Midbrain (tissue), 1 donor: ENCODE measurements around the gene LRRC31.

ENCODE experiments used
- DNase-seq: peaks from one replicate; lab custom pipeline; 2025; lab: John Stamatoyannopoulos, UW

LRRC31 gene

GRCh38 chr3:169813278-169813677, 56.5 kb downstream of the LRRC31 start:
- DNase-seq: no peak

DNA sequence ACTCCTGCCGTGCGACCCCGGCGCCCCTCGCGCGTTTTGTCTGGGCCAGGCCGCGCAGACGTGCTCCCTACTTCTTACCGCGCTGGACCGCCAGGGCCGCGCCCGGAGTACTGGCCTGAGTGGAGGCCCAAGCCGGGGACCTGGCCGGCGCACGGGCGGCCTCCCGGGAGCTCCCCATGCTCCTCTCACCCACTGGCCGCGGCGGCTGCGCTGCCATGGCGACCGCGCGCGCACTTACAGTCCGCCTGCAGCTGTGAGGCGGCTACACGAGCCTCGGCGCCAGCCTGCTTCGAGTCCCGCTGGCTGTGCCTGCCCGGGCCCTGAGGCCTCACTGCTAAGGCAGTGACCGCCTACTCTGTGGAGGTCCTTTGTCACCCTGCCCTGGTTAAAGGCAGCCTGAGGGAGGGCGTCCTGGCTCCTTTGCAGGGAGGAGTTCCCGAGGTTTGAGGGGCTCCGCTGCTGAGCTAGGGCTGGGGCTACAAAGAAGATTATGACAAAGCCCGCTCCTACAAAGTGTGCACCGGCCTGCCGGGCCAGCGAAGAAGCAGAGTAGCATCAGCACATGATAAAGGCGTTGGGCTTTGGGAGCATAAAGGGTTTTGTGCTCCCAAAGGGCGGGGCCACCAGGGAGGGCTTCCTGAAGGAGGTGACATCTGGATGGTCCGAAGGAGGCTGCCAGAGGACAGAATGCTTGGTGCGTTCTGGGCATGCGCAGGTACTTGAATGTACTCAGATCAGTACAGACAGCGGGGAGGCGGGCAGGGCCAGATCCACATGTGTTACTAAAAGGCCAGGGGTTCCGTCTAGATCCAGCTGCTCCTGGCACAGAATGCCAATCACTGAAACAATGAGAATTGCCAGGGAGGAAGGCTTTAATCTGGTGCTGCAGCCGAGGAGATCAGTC, 57.2 kb downstream of the LRRC31 start, which contains the start of the genes LRRC34 and LRRIQ4:
Gene LRRC34 (minus strand): TSS at position 573 of the 904 bp plus-strand sequence. CDS start 356 bp downstream, at position 217.
Gene LRRIQ4 (plus strand): TSS at position 539 of the 904 bp plus-strand sequence. CDS start 9,052 bp downstream, outside the sequence.
- DNase-seq: peak; percentile 66

DNA sequence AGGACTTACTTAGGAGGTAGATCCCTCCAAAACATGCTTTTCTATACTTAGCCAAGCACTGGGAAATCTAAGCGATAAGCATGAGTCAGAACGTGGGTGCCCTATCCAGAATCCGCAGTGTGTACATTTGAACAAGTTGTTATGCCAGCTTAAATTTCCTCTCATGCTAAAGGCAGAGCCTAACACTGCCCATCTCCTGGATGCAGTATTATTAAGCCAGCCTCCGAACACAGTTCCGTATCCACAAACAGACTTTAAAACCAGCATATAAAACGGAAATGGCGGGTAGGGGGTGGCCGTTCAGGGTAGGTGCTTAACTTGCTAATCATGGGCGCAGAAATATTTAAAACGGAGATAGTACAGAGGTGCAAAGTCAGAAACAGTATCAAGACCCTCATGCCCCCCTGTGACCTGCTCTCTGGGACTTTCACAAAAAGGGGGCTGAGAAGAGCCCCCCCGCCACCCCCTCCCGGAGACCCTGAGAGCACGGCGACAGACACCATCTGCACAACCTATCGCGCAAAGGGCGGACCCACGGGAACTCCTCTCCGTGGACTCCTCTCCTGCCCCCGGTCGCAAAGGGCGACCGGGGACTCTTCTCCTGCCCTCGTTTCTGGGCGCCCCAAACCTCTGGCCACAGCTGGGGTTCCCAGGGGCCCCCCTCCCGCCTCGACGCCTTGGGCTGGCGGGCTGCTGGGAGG, 58.0 kb downstream of the LRRC31 start:
- DNase-seq: peak; percentile 21

DNA sequence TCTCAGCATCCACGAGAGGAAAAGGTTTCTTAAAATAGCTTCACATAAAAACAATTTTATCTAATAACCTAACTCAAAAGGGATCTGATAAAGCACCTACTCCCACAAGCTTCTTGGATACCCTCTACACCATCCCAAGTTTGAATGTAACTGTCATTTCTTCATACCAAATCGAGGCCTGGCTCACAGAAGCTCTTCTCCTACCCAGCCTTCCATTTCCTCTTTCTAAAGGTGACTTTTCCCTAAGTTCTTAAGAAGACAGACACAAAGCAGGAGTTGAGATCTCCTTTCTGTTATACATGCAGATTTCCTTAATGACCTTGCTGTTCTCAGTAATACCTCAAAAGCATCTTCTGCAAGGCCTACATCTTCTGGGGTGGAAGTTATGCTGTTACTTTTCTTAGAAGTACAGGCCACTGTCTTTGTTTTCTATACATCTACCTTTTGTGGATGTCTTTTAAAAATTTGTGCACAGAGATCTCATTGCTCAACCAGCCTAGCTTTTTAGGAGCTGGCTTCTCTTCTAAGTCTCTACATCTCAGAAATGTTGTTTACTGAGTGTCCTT, 60.4 kb downstream of the LRRC31 start:
- no peak for DNase-seq

- no peak for DNase-seq
Observed at GRCh38 chr3:169804681-169805080, 65.1 kb downstream of the LRRC31 start.

- DNase-seq: no peak
Observed at GRCh38 chr3:169792359-169792758, 77.4 kb downstream of the LRRC31 start.

DNA sequence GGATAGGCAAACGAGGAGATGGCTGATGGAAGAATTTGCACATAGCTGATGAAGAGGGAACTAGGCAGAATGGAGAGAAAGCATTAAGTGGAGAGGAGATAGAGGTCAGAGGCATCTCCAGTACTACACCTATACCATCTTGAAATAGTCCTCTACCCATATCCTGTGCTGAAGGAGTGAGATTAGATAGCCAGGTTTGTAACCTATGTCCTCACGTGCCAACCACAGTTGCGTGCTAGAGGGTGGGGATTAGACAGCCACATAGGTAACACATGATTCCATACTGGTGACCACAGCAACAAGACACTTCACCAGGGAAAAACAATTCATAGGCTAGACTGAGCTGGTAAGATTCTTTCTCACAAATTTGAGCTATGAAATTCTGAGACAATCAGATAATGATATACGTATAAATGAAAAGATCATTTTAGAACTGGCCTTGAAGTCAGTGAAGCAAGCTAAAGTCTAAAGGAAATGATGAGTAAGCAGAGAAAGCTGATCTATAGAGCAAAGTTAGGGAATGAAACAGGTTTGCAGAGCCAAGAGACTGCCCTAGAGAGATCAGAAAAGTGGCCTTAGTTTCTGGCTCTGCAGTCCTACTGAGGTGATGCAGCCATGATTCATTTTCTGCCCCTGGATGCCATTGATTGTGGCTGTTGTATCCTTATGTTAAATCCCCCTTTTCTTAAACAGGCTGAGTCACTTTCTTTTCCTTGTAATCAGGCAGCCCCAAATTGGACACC, 78.9 kb downstream of the LRRC31 start:
- no peak for DNase-seq

DNA sequence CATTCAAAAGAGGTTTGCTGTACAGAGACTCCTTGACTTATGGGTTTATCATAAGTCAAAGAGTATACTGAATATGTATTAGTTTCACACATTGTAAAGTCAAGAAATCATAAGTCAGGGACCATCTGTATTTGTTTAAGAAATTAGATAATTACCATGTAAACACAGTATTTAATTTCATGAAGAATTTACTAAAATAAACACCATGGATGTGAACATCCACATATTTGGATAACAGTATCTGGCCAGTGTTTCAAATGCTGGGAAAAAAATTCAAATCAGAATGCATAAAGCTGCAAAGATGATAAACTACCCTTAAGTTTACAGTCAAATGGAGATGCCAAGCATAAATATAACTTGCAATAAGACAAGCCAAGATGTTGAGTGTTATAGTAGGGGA, 79.5 kb downstream of the LRRC31 start:
- DNase-seq: no peak
